Trophoblast cell (in vitro differentiated cells and primary cell): Measurements from ENCODE around the gene MDM4.

Source experiments
- DNase-seq, 2 donors: peaks; one replicate each; pipeline ENCODE4 v3.0.0-alpha.2; 2016
- H2AFZ ChIP-seq: 2 replicates; pipeline ENCODE4 v1.6.1; 2013; ENCODE audit warnings: low read length, moderate library complexity, mild to moderate bottlenecking; ENCODE audit not compliant: insufficient read depth, poor library complexity
- H2AK5ac ChIP-seq: 2 replicates; pipeline ENCODE4 v1.6.1; 2013; ENCODE audit warnings: mild to moderate bottlenecking, low read length
- H2BK120ac ChIP-seq: 2 replicates; pipeline ENCODE4 v1.6.1; 2013; ENCODE audit warnings: low read length, mild to moderate bottlenecking, moderate library complexity; ENCODE audit not compliant: insufficient read depth, poor library complexity
- H2BK12ac ChIP-seq: 2 replicates; pipeline ENCODE4 v1.6.1; 2013; ENCODE audit warnings: mild to moderate bottlenecking, low read length, moderate library complexity
- H2BK5ac ChIP-seq: 2 replicates; pipeline ENCODE4 v1.6.1; 2013; ENCODE audit warnings: low read length, low read depth, moderate library complexity, mild to moderate bottlenecking; ENCODE audit not compliant: poor library complexity
- H3K14ac ChIP-seq: 2 replicates; pipeline ENCODE4 v1.6.1; 2013; ENCODE audit warnings: mild to moderate bottlenecking, low read length
- H3K18ac ChIP-seq: 2 replicates; pipeline ENCODE4 v1.6.1; 2013; ENCODE audit warnings: mild to moderate bottlenecking, low read length
- H3K23ac ChIP-seq: 2 replicates; pipeline ENCODE4 v1.6.1; 2013; ENCODE audit warnings: low read length
- H3K27ac ChIP-seq: 2 replicates; pipeline ENCODE4 v1.5.1; 2013; ENCODE audit warnings: low read depth, mild to moderate bottlenecking, inconsistent platforms, low read length, moderate library complexity
- H3K27me3 ChIP-seq: 2 replicates; pipeline ENCODE4 v1.6.1; 2013; ENCODE audit warnings: inconsistent platforms, mild to moderate bottlenecking, low read length, moderate library complexity; ENCODE audit not compliant: insufficient read depth
- H3K36me3 ChIP-seq, 2 experiments: 1 replicate in 1 of 2; 2 replicates in 1 of 2; pipeline ENCODE4 v1.6.1; 2013; ENCODE audit warnings: low read length in 2 of 2, mild to moderate bottlenecking in 2 of 2, moderate library complexity in 1 of 2; ENCODE audit not compliant: insufficient read depth in 2 of 2, control insufficient read depth in 1 of 2
- H3K4ac ChIP-seq: 2 replicates; pipeline ENCODE4 v1.6.1; 2013; ENCODE audit warnings: low read depth, mild to moderate bottlenecking, low read length, moderate library complexity
- H3K4me1 ChIP-seq, 2 experiments: 1 replicate in 1 of 2; 2 replicates in 1 of 2; pipeline ENCODE4 v1.6.1; 2013; ENCODE audit warnings: low read length in 2 of 2, mild to moderate bottlenecking in 2 of 2, moderate library complexity in 1 of 2; ENCODE audit not compliant: insufficient read depth in 2 of 2, control insufficient read depth in 1 of 2
- H3K4me2 ChIP-seq: 2 replicates; pipeline ENCODE4 v1.6.1; 2013; ENCODE audit warnings: inconsistent platforms, mild to moderate bottlenecking, low read length, moderate library complexity
- H3K4me3 ChIP-seq: 2 replicates; pipeline ENCODE4 v1.5.1; 2013; ENCODE audit warnings: mild to moderate bottlenecking, low read depth, low read length, inconsistent platforms
- H3K79me1 ChIP-seq: one replicate; pipeline ENCODE4 v1.6.1; 2013; ENCODE audit warnings: low read length
- H3K79me2 ChIP-seq: 2 replicates; pipeline ENCODE4 v1.6.1; 2013; ENCODE audit warnings: low read length, mild to moderate bottlenecking; ENCODE audit not compliant: control insufficient read depth, insufficient read depth, poor library complexity
- H3K9ac ChIP-seq: 2 replicates; pipeline ENCODE4 v1.6.1; 2013; ENCODE audit warnings: mild to moderate bottlenecking, low read length
- H3K9me3 ChIP-seq: 2 replicates; pipeline ENCODE4 v1.6.1; 2013; ENCODE audit warnings: low read depth, mild to moderate bottlenecking, control low read depth, inconsistent platforms, low read length; ENCODE audit not compliant: insufficient read depth
- H4K12ac ChIP-seq: 2 replicates; pipeline ENCODE4 v1.6.1; 2013; ENCODE audit warnings: low read depth, mild to moderate bottlenecking, low read length, moderate library complexity
- H4K8ac ChIP-seq: 2 replicates; pipeline ENCODE4 v1.6.1; 2013; ENCODE audit warnings: low read depth, mild to moderate bottlenecking, low read length, moderate library complexity
- H4K91ac ChIP-seq: one replicate; pipeline ENCODE4 v1.6.1; 2013; ENCODE audit warnings: low read depth, mild to moderate bottlenecking, low read length, moderate library complexity
- WGBS: extraction: QIAGEN DNeasy Blood & Tissue Kit; methylation state at CpG from one replicate; pipeline ENCODE4 v1.1.7; 2013; ENCODE audit warnings: missing lambda C conversion rate; ENCODE audit not compliant: insufficient read length, insufficient coverage; ENCODE audit errors: extremely low coverage; 5-methylcytosine and 5-hydroxymethylcytosine counted together

MDM4 gene

DNA sequence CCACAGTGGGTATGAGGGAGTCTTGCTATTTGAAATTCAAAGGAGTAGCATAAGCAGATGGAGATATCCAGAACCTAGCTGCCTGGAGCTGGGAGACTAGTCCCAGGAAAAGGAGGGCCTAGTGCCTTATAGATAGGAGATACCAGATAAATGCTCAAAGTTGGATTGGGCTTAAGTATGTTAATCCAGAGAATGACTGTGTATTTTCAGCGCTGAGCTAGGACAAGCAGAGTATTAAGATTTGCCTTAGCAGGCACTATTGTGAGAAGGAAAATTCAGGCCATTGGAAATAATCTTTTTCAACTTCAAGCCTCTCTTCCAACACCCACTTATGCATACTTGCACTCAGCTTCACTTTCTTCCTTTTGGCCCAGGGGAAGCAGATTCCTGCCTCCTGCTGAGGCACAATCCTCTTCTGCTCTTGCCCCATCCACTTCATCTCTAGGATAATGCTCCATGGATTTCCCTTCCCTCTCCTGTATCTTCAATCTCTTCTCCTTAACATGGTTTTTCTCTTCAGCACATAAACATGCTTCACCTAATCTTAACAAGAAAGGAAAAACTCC lies 42.7 kb upstream of the MDM4 start:
- H3K4me1 ChIP-seq, result peaks cover 0 to 6% of the 10 kb centered on the region in 2 experiments
- H3K79me2 ChIP-seq, result no peaks in the 10 kb centered on the region
- H4K8ac ChIP-seq, result no peak overlapping the region
- H2BK120ac ChIP-seq, result no peak overlapping the region
- H3K23ac ChIP-seq, result no peak overlapping the region
- no peak overlapping the region for H3K9ac ChIP-seq
- H3K27ac ChIP-seq, result no peak overlapping the region
- H3K27me3 ChIP-seq, result no peaks in the 10 kb centered on the region
- peaks cover 2 to 7% of the 10 kb centered on the region in 2 experiments for H3K36me3 ChIP-seq
- no peaks in the 10 kb centered on the region for H3K79me1 ChIP-seq
- no peak overlapping the region for H4K91ac ChIP-seq
- no peak overlapping the region for H2BK5ac ChIP-seq
- no peaks in the 10 kb centered on the region for H3K9me3 ChIP-seq
- H3K4me2 ChIP-seq, result no peak overlapping the region
- no peak overlapping the region for H2AK5ac ChIP-seq
- no CpG with 5 or more reads among the region's 1 CpG for WGBS
- H3K18ac ChIP-seq, result no peak overlapping the region
- H3K4ac ChIP-seq, result no peak overlapping the region
- no peak overlapping the region for H3K4me3 ChIP-seq
- H2BK12ac ChIP-seq, result no peak overlapping the region
- H3K14ac ChIP-seq, result no peak overlapping the region
- DNase-seq, result no peak
- no peak overlapping the region for H4K12ac ChIP-seq
- no peak overlapping the region for H2AFZ ChIP-seq

DNA sequence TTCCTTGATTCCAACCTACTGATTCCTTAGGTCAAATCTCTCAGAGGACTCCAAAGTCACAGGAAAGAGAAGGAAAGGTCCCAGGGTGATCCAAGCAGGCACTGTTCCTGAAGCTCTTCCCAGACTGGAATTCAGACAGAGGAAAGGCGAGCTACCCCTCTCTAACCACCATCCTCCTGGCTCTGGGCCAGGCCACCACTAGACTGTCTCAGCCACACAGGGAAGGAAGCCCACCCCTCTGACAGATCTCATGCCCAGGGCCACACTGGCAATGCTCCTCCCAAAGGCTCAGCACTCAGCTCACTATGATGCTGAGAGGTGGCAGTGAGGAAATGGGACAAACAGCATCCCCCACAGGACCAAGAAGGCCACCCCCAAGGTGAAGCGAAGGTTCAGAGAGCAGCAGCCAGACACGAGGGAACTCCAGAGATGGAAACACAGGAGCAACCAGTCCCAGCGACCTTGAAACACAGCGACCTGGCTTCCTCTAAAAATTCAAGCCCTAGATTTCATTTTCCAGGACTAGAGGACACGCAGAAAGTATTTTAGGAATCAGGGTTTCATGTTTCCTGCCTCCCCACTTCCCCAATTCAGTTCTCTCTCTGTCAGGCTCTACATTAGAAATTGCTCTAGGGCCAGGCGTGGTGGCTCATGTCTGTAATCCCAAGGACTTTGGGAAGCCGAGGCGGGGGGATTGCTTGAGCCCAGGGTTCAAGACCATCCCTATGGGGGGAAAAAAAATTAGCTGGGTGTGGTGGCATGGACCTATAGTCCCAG lies 40.4 kb upstream of the MDM4 start:
- no CpG with 5 or more reads among the region's 9 CpGs for WGBS
- Histone ChIP-seq H3K27ac (no peak overlapping the region), H3K4me2 (no peak overlapping the region), H3K4me3 (no peak overlapping the region), H3K27me3 (no peaks in the 10 kb centered on the region), H2BK120ac (no peak overlapping the region), H3K79me2 (no peaks in the 10 kb centered on the region), H2AFZ (no peak overlapping the region), H3K9ac (no peak overlapping the region), H3K4ac (no peak overlapping the region), H3K18ac (no peak overlapping the region), H3K14ac (no peak overlapping the region), H3K36me3 (no peaks in the 10 kb centered on the region), H4K8ac (no peak overlapping the region), H3K4me1 (peaks cover 11 to 19% of the 10 kb centered on the region in 2 experiments), H3K23ac (no peak overlapping the region), H2BK12ac (no peak overlapping the region), H4K12ac (no peak overlapping the region), H3K9me3 (no peaks in the 10 kb centered on the region), H2AK5ac (no peak overlapping the region), H2BK5ac (no peak overlapping the region), H3K79me1 (no peaks in the 10 kb centered on the region), H4K91ac (no peak overlapping the region)
- no peak for DNase-seq

DNA sequence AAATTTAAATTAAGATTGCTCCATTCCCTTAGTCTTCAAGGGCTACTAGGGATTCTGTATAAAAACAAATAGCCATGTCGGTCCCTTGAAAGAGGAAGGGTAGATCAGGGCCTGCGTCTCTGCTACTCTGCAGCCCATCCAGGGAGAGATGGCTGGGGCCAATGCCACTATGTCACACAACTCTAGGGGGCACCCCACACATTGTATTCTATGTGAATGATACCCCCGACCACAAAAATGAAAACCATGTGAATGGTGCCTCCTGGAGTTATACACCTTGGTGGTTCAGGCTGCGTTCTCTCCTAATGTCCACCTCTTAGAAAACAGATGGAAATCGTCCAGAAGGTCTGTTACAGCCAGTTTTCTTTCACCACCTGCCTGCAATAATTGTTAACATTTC lies 39.6 kb upstream of the MDM4 start:
- H3K4me3 ChIP-seq, result no peak overlapping the region
- no peak overlapping the region for H2AK5ac ChIP-seq
- no peak overlapping the region for H2BK5ac ChIP-seq
- no peak overlapping the region for H3K4ac ChIP-seq
- no peak overlapping the region for H3K23ac ChIP-seq
- no peak overlapping the region for H3K9ac ChIP-seq
- H2BK12ac ChIP-seq, result no peak overlapping the region
- no CpG with 5 or more reads among the region's 5 CpGs for WGBS
- H3K18ac ChIP-seq, result no peak overlapping the region
- no peak overlapping the region for H2BK120ac ChIP-seq
- H3K27ac ChIP-seq, result no peak overlapping the region
- H3K79me2 ChIP-seq, result no peaks in the 10 kb centered on the region
- H3K4me1 ChIP-seq, result peaks cover 11 to 19% of the 10 kb centered on the region in 2 experiments
- H4K91ac ChIP-seq, result no peak overlapping the region
- no peaks in the 10 kb centered on the region for H3K36me3 ChIP-seq
- H3K9me3 ChIP-seq, result no peaks in the 10 kb centered on the region
- H4K12ac ChIP-seq, result no peak overlapping the region
- H4K8ac ChIP-seq, result no peak overlapping the region
- H3K27me3 ChIP-seq, result no peaks in the 10 kb centered on the region
- H2AFZ ChIP-seq, result no peak overlapping the region
- H3K4me2 ChIP-seq, result no peak overlapping the region
- no peak for DNase-seq
- H3K79me1 ChIP-seq, result no peaks in the 10 kb centered on the region
- no peak overlapping the region for H3K14ac ChIP-seq

DNA sequence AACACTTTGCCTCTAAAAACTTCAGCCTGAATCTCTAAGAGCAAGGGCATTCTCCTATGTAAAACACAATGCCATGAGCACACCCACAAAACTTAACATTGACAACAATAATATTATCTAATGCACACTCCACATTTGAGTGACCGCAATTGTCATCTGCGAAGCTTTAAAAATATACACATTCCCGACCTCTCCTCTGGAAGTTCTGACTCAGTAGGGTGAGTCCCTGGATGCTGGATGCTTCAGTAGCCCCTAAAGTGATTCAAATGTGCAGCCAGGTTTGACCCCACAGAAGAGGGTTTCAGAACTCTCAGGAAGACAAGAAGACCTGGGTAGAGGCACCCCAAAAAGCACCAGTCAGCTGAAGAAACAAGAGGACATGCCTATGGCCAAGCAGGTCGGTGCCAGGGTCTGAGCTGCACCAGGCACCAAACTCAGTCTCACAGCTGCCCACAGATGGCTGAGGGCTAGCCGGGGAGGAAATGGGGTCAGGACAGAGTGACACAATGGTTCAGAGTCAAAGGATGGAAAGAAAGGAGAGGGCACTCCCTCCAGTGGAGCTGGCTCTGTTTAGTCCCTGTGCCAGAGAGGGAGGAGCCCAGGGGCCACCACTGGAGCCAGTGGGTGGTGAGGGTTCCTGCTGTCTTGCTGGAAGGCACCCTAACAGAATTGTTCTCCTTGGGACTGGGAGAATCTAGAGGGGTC lies 39.0 kb upstream of the MDM4 start:
- Histone ChIP-seq H3K4ac (no peak overlapping the region), H3K27ac (no peak overlapping the region), H4K12ac (no peak overlapping the region), H2BK12ac (no peak overlapping the region), H4K8ac (no peak overlapping the region), H2AFZ (no peak overlapping the region), H3K4me2 (no peak overlapping the region), H3K4me1 (peaks cover 11 to 19% of the 10 kb centered on the region in 2 experiments), H2BK120ac (no peak overlapping the region), H2AK5ac (peak overlapping the region; percentile 9), H3K18ac (no peak overlapping the region), H3K79me1 (no peaks in the 10 kb centered on the region), H3K79me2 (no peaks in the 10 kb centered on the region), H3K27me3 (no peaks in the 10 kb centered on the region), H3K36me3 (no peaks in the 10 kb centered on the region), H3K9me3 (peaks cover 2% of the 10 kb centered on the region), H3K14ac (no peak overlapping the region), H3K23ac (no peak overlapping the region), H2BK5ac (no peak overlapping the region), H3K4me3 (no peak overlapping the region), H3K9ac (no peak overlapping the region), H4K91ac (no peak overlapping the region)
- whole genome bisulfite sequencing, result no CpG with 5 or more reads among the region's 5 CpGs
- no peak for DNase-seq
